GM23338 (cell line): ENCODE data around the gene RAB3B.

Experiments
- CTCF ChIP-seq, 2 experiments: fragments of 200-600 bp in 1 of 2; sonication (generic) in 1 of 2; conservative IDR thresholded peaks; 2 replicates each; pipeline versions ENCODE4 v1.5.1 to v1.6.1; 2016 to 2017; ENCODE audit warnings: antibody characterized with exemption in 2 of 2, low read depth in 2 of 2, mild to moderate bottlenecking in 2 of 2, moderate library complexity in 1 of 2
- EZH2 ChIP-seq: fragments of 200-600 bp; sonication (generic); IDR thresholded peaks from one replicate; pipeline ENCODE4 v1.8.0; 2017; ENCODE audit warnings: antibody characterized with exemption, mild to moderate bottlenecking, low read depth; ENCODE audit not compliant: unreplicated experiment
- EZH2phosphoT487 ChIP-seq: fragments of 200-600 bp; sonication (generic); IDR thresholded peaks from one replicate; pipeline ENCODE4 v1.8.1; 2018; ENCODE audit warnings: antibody characterized with exemption; ENCODE audit not compliant: unreplicated experiment
- JUNB ChIP-seq: IDR thresholded peaks from one replicate; pipeline ENCODE4 v1.6.1; 2016; ENCODE audit warnings: antibody characterized with exemption; ENCODE audit not compliant: unreplicated experiment
- POLR2AphosphoS5 ChIP-seq: IDR thresholded peaks from 2 replicates; pipeline ENCODE4 v1.6.1; 2016; ENCODE audit warnings: antibody characterized with exemption, low read depth
- REST ChIP-seq: IDR thresholded peaks from one replicate; pipeline ENCODE4 v1.6.1; 2018; ENCODE audit warnings: antibody characterized with exemption; ENCODE audit not compliant: unreplicated experiment
- ZNF114 ChIP-seq: fragments of 250-450 bp; sonication (Bioruptor Pico); IDR thresholded peaks from 2 replicates; pipeline ENCODE4 v1.5.0; 2020; ENCODE audit warnings: mild to moderate bottlenecking, moderate library complexity
- TF ChIP-seq, protein P1 (sequence below): fragments of 250-450 bp; sonication (Bioruptor Pico); IDR thresholded peaks from 2 replicates; pipeline ENCODE4 v1.5.0; 2020; ENCODE audit warnings: mild to moderate bottlenecking, moderate library complexity

DNA sequence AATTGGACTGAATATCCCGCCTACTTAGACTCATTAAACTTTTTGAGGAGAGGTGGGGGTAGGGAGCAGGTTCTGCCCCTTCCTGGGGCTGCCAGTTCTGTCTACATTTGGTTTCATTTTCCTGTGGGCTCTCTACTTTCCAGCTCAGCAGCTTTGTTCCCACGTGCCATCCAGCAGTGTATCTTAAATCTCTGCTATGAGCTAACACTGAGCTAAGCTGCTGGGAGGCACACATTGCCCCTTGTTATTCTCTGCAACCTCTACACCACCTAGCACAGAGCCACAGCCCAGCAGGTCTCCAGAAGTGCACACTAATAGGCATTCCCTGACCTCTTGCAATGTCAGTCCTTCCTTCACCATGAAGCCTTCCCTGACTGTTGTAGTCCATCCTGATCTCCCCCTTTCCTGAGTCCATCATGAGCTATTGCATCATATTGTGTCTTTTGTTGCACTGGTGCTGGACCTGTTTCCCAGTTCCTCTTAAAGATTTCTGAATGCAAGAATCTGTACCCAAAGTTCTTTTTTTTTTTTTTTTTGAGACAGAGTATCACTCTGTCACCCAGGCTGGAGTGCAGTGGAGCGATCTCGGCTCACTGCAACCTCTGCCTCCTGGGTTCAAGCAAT is 83.3 kb downstream of the RAB3B start:
- no peak for TF ChIP-seq CTCF (conservative IDR thresholded peaks at IDR 0.05; ENCODE audit: low read depth in 2 of 2)
- TF ChIP-seq POLR2AphosphoS5: no peak
- TF ChIP-seq EZH2phosphoT487: no peak
- TF ChIP-seq EZH2: no peak
- TF ChIP-seq, protein P1, sequence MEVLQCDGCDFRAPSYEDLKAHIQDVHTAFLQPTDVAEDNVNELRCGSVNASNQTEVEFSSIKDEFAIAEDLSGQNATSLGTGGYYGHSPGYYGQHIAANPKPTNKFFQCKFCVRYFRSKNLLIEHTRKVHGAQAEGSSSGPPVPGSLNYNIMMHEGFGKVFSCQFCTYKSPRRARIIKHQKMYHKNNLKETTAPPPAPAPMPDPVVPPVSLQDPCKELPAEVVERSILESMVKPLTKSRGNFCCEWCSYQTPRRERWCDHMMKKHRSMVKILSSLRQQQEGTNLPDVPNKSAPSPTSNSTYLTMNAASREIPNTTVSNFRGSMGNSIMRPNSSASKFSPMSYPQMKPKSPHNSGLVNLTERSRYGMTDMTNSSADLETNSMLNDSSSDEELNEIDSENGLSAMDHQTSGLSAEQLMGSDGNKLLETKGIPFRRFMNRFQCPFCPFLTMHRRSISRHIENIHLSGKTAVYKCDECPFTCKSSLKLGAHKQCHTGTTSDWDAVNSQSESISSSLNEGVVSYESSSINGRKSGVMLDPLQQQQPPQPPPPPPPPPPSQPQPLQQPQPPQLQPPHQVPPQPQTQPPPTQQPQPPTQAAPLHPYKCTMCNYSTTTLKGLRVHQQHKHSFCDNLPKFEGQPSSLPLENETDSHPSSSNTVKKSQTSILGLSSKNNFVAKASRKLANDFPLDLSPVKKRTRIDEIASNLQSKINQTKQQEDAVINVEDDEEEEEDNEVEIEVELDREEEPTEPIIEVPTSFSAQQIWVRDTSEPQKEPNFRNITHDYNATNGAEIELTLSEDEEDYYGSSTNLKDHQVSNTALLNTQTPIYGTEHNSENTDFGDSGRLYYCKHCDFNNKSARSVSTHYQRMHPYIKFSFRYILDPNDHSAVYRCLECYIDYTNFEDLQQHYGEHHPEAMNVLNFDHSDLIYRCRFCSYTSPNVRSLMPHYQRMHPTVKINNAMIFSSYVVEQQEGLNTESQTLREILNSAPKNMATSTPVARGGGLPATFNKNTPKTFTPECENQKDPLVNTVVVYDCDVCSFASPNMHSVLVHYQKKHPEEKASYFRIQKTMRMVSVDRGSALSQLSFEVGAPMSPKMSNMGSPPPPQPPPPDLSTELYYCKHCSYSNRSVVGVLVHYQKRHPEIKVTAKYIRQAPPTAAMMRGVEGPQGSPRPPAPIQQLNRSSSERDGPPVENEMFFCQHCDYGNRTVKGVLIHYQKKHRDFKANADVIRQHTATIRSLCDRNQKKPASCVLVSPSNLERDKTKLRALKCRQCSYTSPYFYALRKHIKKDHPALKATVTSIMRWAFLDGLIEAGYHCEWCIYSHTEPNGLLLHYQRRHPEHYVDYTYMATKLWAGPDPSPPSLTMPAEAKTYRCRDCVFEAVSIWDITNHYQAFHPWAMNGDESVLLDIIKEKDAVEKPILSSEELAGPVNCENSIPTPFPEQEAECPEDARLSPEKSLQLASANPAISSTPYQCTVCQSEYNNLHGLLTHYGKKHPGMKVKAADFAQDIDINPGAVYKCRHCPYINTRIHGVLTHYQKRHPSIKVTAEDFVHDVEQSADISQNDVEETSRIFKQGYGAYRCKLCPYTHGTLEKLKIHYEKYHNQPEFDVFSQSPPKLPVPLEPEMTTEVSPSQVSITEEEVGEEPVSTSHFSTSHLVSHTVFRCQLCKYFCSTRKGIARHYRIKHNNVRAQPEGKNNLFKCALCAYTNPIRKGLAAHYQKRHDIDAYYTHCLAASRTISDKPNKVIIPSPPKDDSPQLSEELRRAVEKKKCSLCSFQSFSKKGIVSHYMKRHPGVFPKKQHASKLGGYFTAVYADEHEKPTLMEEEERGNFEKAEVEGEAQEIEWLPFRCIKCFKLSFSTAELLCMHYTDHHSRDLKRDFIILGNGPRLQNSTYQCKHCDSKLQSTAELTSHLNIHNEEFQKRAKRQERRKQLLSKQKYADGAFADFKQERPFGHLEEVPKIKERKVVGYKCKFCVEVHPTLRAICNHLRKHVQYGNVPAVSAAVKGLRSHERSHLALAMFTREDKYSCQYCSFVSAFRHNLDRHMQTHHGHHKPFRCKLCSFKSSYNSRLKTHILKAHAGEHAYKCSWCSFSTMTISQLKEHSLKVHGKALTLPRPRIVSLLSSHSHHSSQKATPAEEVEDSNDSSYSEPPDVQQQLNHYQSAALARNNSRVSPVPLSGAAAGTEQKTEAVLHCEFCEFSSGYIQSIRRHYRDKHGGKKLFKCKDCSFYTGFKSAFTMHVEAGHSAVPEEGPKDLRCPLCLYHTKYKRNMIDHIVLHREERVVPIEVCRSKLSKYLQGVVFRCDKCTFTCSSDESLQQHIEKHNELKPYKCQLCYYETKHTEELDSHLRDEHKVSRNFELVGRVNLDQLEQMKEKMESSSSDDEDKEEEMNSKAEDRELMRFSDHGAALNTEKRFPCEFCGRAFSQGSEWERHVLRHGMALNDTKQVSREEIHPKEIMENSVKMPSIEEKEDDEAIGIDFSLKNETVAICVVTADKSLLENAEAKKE (CRISPR knock-in tag): no peak
- TF ChIP-seq JUNB: no peak
- TF ChIP-seq ZNF114: no peak
- TF ChIP-seq REST: no peak
